ENCODE results near the gene TNRC6C.
"Not testable (repeated sequence)": the region's sequence is repeated elsewhere in the genome, so short reads cannot be mapped to it uniquely, and the experiment has no call there.

Gene TNRC6C

DNA sequence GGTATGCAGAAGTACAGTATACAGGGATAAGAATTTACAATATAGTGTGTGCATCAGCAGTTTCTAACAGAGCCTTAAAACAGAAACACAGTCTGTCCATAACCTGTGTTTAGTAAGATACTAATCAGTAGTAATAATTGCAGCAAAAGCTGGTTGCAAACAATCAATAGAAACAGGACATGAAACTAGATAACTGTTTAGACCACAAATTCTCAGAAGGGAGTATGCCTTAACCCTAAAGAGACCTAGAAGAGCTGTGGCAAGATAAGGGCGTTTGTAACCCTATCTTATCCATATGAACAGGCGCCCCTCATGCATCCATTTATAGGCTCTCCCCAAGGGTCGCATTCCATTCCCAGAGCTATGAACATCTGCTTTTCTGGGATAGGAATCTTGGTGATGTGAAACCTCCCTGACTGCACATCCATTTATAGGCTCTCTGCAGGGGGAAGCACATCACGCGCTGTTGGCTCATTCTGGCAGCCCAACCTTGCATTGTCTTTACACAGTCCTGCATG lies 123.9 kb downstream of the TNRC6C start:
- DNase-seq (ENCODE audit: low read depth in 2 of 2) = not testable (repeated sequence)

DNA sequence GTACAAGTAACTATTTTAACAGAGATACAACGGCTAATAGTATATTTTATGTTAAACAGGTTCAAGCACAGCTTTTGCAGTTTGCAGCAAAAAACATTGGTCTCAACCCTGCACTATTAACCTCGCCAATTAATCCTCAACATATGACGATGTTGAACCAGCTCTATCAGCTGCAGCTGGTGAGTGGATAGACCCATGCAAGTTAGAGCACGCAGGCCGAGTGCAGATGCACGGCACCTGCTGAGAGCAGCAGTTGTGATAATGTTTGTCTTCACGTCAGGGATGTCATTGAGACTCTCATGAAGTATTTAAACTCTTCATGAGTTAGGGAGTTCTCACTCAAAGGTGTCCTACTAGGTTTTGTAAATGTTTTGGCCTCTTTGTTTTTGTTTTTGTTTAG lies 124.5 kb downstream of the TNRC6C start:
- no peak for DNase-seq (ENCODE audit: low read depth in 2 of 2)

- no peak for DNase-seq (ENCODE audit: low read depth in 2 of 2)
Measured at GRCh38 chr17:78086740-78087139, 128.2 kb downstream of the TNRC6C start.

DNA sequence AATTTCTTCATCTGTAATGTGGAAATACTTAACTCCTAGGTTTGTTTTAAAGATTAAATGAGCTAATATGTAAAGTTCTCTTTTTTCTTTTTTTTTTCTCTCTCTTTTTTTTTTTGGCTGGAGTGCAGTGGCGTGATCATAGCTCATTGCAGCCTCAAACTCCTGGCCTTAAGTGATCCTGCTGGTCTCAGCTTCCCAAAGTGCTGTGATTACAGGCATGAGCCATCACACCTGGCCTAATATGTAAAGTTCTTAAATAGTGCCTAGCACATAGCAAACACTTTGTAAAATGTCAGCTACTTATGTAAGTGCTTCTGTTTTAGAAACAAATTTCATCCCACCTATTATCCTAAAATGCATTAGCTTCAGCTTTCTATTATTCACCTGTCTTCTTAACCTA lies 130.0 kb downstream of the TNRC6C start:
- no peak for DNase-seq (ENCODE audit: low read depth in 2 of 2)

GRCh38 chr17:78089576-78090281 lies 131.2 kb downstream of the TNRC6C start:
- no peak for DNase-seq (ENCODE audit: low read depth in 2 of 2)

DNA sequence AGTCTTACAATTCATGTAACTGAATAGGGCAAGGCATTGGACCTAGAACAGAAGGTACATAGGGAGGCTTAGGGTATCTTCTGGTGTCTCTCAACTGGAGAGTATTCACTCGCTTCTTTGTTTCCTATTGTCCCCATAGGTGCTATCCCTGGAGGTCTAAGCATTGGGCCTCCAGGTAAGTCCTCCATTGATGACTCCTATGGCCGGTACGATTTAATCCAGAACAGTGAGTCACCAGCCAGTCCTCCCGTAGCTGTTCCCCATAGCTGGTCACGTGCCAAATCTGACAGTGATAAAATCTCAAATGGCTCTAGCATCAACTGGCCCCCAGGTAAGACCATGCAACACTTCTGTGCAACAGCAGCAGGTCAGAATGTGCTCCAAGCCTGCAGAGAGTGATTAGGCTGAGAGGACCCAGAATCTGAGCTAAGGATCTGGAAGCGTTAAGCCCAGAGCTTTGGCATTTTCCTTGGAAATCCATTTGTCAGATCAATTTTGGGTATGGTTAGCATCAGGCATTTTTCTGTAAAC lies 134.4 kb downstream of the TNRC6C start:
- DNase-seq (ENCODE audit: low read depth in 2 of 2) = no peak

DNA sequence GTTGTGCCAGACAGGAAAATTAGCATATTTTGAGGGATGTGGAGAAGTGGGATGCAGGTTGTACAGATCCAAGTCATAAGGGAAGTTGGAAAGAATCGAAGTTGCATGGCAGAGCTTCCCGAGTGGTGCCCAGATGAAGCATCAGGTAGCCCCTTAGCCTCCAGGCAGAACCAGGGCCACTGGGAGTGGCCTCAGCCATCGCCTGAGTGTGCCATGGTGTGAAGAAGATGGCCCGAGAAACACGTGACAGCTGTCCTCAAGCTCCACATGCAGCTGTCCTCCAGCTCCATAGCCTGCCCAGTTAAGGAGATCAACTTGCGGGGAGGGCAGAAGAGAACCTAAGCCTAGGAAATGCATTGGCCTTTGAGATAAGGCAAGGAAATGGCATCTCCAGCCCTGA lies 136.5 kb downstream of the TNRC6C start:
- DNase-seq (ENCODE audit: low read depth in 2 of 2) = no peak

- DNase-seq (ENCODE audit: low read depth in 2 of 2) = no peak
Measured at GRCh38 chr17:78096093-78096492, 137.6 kb downstream of the TNRC6C start.

GRCh38 chr17:78101112-78101511 lies 142.6 kb downstream of the TNRC6C start:
- DNase-seq (ENCODE audit: low read depth in 2 of 2) = no peak

- DNase-seq (ENCODE audit: low read depth in 2 of 2) = no peak
Measured at GRCh38 chr17:78101542-78101941, 143.0 kb downstream of the TNRC6C start.

DNA sequence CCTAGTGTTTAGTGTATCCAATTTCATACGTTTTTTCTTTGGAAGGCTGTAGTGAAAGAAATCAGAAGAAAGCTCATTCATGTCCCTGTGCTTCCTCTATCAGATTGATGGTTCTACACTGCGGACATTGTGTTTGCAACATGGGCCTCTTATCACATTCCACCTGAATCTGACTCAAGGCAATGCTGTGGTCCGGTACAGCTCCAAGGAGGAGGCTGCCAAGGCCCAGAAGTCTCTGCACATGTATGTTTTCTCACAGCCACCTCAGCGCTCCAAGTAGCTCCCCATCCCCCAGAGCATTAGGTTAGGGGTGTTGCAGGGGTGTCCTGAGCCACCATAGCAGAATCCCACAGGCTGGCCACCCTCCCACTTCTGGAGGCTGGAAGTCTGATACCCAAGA lies 144.8 kb downstream of the TNRC6C start:
- no peak for DNase-seq (ENCODE audit: low read depth in 2 of 2)

- DNase-seq (ENCODE audit: low read depth in 2 of 2) = no peak
Measured at GRCh38 chr17:78104540-78104941, 146.0 kb downstream of the TNRC6C start.

GRCh38 chr17:78105101-78105500 lies 146.6 kb downstream of the TNRC6C start:
- no peak for DNase-seq (ENCODE audit: low read depth in 2 of 2)

DNA sequence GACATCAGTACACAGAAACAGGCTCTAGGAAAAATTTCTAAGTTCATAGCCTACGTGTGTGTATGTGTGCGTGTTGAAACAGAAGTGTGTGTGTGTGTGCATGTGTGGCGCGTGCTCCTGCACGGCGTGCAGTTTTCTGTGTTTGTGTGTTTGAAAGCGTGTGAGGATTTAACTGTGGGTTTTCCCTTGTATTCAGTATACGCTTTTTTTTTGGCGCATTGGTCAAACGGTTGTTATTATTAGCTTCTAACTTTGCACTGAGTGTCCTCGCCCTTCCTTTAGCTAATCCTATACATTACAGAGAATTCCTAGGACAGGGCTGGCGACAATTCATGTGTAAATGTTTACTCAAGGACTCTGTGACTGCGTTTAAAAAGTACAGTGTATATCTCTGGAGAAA lies 147.0 kb downstream of the TNRC6C start:
- DNase-seq (ENCODE audit: low read depth in 2 of 2) = no peak

- DNase-seq (ENCODE audit: low read depth in 2 of 2) = no peak
Measured at GRCh38 chr17:78106211-78106610, 147.7 kb downstream of the TNRC6C start.

DNA sequence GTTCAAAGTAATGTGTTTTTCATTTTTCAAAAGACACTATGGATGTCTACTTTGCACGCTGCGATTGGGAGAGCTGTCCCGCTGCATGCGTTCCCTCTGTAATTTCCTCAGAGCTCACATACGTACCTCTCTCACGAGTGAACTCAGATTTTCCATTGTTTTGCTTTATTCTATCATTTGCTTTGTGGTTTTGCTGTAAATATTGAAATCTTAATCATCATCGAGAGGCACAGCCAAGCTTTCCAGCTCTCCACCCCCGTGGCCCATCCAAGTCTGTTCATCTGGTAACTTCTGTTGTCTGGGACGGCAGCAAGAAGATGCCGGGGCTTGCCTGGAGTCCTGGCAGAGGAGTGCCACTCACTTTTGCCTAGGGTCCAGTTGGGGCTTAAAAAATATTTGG lies 149.0 kb downstream of the TNRC6C start:
- no peak for DNase-seq (ENCODE audit: low read depth in 2 of 2)

DNA sequence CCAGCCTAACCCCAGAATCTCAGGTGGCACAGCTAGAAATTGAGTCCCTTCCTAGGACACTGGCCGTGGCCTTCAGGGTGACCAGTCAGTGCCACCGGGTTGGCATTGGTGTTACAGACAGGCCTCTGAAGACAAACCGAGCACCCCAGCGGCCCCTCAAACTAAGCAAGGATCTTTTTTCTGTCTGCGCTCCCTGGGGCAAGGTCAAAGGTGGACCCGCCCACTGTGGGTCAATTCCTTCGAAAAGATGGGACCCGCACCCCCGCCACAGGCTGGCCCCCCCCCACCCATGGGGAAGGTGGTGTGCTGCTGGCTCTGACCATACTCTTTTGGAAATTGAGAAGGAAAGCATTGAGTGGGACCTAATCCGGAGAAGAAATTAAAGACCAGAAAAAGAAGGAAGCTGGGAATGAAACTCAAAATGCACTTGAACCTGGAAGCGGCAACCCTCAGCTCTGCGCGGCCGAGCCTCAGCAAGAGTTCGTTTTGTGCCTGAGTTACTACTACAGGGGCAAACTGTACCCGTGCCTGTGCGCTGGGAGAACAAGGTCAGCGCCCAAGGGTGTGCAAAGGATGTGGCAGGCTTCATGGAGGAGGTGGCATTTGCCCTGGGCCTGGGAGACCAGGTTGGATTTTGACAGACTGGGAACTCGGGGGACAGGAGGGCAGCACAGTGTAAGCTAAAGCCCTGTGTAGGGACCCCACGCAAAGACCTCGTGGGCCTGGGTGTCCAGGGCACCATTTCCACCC lies 149.6 kb downstream of the TNRC6C start:
- no peak for DNase-seq (ENCODE audit: low read depth in 2 of 2)

GRCh38 chr17:78108726-78109488 lies 150.4 kb downstream of the TNRC6C start:
- DNase-seq (ENCODE audit: low read depth in 2 of 2) = no peak

DNA sequence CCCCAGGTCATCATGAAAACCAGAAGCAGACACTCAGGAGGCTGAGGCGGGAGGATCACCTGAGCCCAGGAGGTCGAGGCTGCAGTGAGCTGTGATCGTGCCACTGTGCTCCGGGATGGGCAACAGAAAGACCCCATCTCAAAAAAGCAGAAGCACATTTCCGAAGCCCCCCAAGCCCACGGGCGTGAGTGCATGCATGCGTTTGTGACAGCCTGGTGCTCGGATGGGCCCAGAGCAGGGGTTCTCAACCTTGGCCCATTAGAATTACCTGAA lies 150.9 kb downstream of the TNRC6C start:
- DNase-seq (ENCODE audit: low read depth in 2 of 2) = no peak

- no peak for DNase-seq (ENCODE audit: low read depth in 2 of 2)
Measured at GRCh38 chr17:78110363-78111015, 152.0 kb downstream of the TNRC6C start.

GRCh38 chr17:78111016-78111726 lies 152.7 kb downstream of the TNRC6C start:
- no peak for DNase-seq (ENCODE audit: low read depth in 2 of 2)

Data from activated CD4-positive, alpha-beta T cell treated with anti-CD3 and anti-CD28 coated beads for 24 hours (primary cell).